A549 (cell line): Measurements from ENCODE around the gene COL24A1. TPM values are rescaled to one million over a fixed set of nuclear protein-coding genes. Genes with fewer than 3 reads are reported as not detected.
"Not testable (repeated sequence)": the region's sequence is repeated elsewhere in the genome, so short reads cannot be mapped to it uniquely, and the experiment has no call there.

Experiments used
- ATAC-seq, 2 experiments: fragments of 200-7000 bp in 1 of 2; fragments of >200 bp in 1 of 2; cut with Nextera tagmentation in 1 of 2; cut with Tn5 transposase in 1 of 2; 3 replicates each; pipeline versions ENCODE4 v1.8.0 to v1.9.1; 2018 to 2020; ENCODE audit warnings: mild to moderate bottlenecking in 1 of 2, moderate library complexity in 1 of 2
- CTCF ChIA-PET: fragments of 300-600 bp; sonication (Branson Sonifier 250); formaldehyde crosslinking; extraction: SDS; loops from one replicate; lab custom pipeline; 2021; ENCODE audit warnings: antibody characterized with exemption, inconsistent platforms; lab: Yijun Ruan, JAX
- POLR2A ChIA-PET: fragments of 350-600 bp; formaldehyde crosslinking; extraction: SDS; loops from one replicate; lab custom pipeline; 2021; ENCODE audit warnings: antibody characterized with exemption, inconsistent platforms; lab: Yijun Ruan, JAX
- DNase-seq, 2 experiments: peaks; one replicate each; pipeline versions ENCODE4 v3.0.0 to v3.0.0-alpha.2; 2011 to 2016; ENCODE audit warnings: low read depth in 1 of 2, low spot score in 1 of 2
- FAIRE-seq: peaks from 2 replicates; lab custom pipeline; 2011; peaks lifted over from hg19 to GRCh38; lab: Jason Lieb, UNC
- H3K27ac ChIP-seq, 2 experiments: fragments of >200 bp; sonication (Bioruptor Twin); formaldehyde crosslinking; 3 replicates each; pipeline ENCODE4 v1.5.1; 2016 to 2017
- H3K4me1 ChIP-seq: fragments of >200 bp; sonication (Bioruptor Twin); formaldehyde crosslinking; 3 replicates; pipeline ENCODE4 v1.6.1; 2016
- H3K4me2 ChIP-seq: fragments of >200 bp; sonication (Bioruptor Twin); formaldehyde crosslinking; 3 replicates; pipeline ENCODE4 v1.6.1; 2016
- H3K4me3 ChIP-seq: fragments of >200 bp; sonication (Bioruptor Twin); formaldehyde crosslinking; 3 replicates; pipeline ENCODE4 v1.5.1; 2016
- H3K9me3 ChIP-seq: fragments of >200 bp; sonication (Bioruptor Twin); formaldehyde crosslinking; 3 replicates; pipeline ENCODE4 v1.6.1; 2016
- ATOH8 ChIP-seq: fragments of 250-450 bp; sonication (Bioruptor Pico); IDR thresholded peaks from 2 replicates; pipeline ENCODE4 v1.5.0; 2020; ENCODE audit warnings: low read depth, mild to moderate bottlenecking, moderate library complexity
- CBX2 ChIP-seq: fragments of 200-600 bp; sonication (generic); IDR thresholded peaks from 2 replicates; pipeline ENCODE4 v1.6.1; 2016; ENCODE audit warnings: low read depth, mild to moderate bottlenecking, borderline replicate concordance
- CHD4 ChIP-seq: fragments of 200-600 bp; sonication (generic); IDR thresholded peaks from 2 replicates; pipeline ENCODE4 v1.6.1; 2016; ENCODE audit warnings: antibody characterized with exemption, mild to moderate bottlenecking, borderline replicate concordance
- EHMT2 ChIP-seq: fragments of 200-600 bp; sonication (generic); IDR thresholded peaks from 2 replicates; pipeline ENCODE4 v1.6.1; 2016; ENCODE audit warnings: antibody characterized with exemption, low read depth, mild to moderate bottlenecking, moderate library complexity
- EP300 ChIP-seq, 2 experiments: fragments of >200 bp; sonication (Bioruptor Twin); formaldehyde crosslinking; IDR thresholded peaks; 2 replicates in 1 of 2; 3 replicates in 1 of 2; pipeline ENCODE4 v1.6.1; 2016 to 2017
- FOXS1 ChIP-seq: fragments of 250-450 bp; sonication (Bioruptor Pico); IDR thresholded peaks from 2 replicates; pipeline ENCODE4 v1.5.0; 2020; ENCODE audit warnings: mild to moderate bottlenecking, moderate library complexity
- JUNB ChIP-seq: fragments of >200 bp; sonication (Bioruptor Twin); formaldehyde crosslinking; IDR thresholded peaks from 2 replicates; pipeline ENCODE4 v1.6.1; 2016
- MAFK ChIP-seq: fragments of 450-650 bp; IDR thresholded peaks from 2 replicates; pipeline ENCODE4 v1.6.1; 2014; ENCODE audit not compliant: partially characterized antibody
- NPAS2 ChIP-seq: fragments of 250-450 bp; sonication (Bioruptor Pico); IDR thresholded peaks from 2 replicates; pipeline ENCODE4 v1.8.0; 2022; ENCODE audit warnings: mild to moderate bottlenecking, moderate library complexity, borderline replicate concordance
- RAD21 ChIP-seq, 2 experiments: fragments of >200 bp in 1 of 2; sonication (Bioruptor Twin) in 1 of 2; formaldehyde crosslinking in 1 of 2; IDR thresholded peaks in 1 of 2; conservative IDR thresholded peaks in 1 of 2; 2 replicates in 1 of 2; 3 replicates in 1 of 2; pipeline ENCODE4 v1.6.1; 2012 to 2018; ENCODE audit warnings: inconsistent platforms in 1 of 2
- REST ChIP-seq: fragments of 200-600 bp; sonication (generic); IDR thresholded peaks from 2 replicates; pipeline ENCODE4 v1.6.1; 2016; ENCODE audit warnings: antibody characterized with exemption, mild to moderate bottlenecking, moderate library complexity
- RNF2 ChIP-seq: fragments of 200-600 bp; sonication (generic); IDR thresholded peaks from 2 replicates; pipeline ENCODE4 v1.6.1; 2016; ENCODE audit warnings: low read depth, mild to moderate bottlenecking, antibody characterized with exemption, moderate library complexity, borderline replicate concordance
- TFCP2L1 ChIP-seq: fragments of 250-450 bp; sonication (Bioruptor Pico); IDR thresholded peaks from 2 replicates; pipeline ENCODE4 v1.5.0; 2021; ENCODE audit warnings: mild to moderate bottlenecking
- USF2 ChIP-seq: fragments of 450-650 bp; IDR thresholded peaks from 2 replicates; pipeline ENCODE4 v1.6.1; 2014; ENCODE audit warnings: antibody characterized with exemption
- ZNF302 ChIP-seq: fragments of 250-450 bp; sonication (Bioruptor Pico); IDR thresholded peaks from 2 replicates; pipeline ENCODE4 v1.9.0; 2021; ENCODE audit warnings: inconsistent platforms, mild to moderate bottlenecking, moderate library complexity
- WGBS: methylation state at CpG from one replicate; pipeline ENCODE4 v1.1.6; 2017; ENCODE audit errors: missing lambda C conversion rate; 5-methylcytosine and 5-hydroxymethylcytosine counted together
- polyA plus RNA-seq, 4 experiments: library from polyadenylated mRNA; depleted of rRNA in 3 of 4; stranded (reverse); fragments of >200 nt; fragmentation: RNase III in 1 of 4; extraction: RNeasy Plus Mini Kit Qiagen cat#74134 plus additional on column Dnase treatment in 1 of 4; gene quantifications; 2 replicates in 3 of 4; 3 replicates in 1 of 4; pipeline ENCODE4 v1.2.3, GENCODE V29; 2011 to 2017

Gene COL24A1
- polyA plus RNA-seq, 2 of the 4 experiments (the other 2 are of a cell fraction), result 0.03 to 0.13 TPM

GRCh38 chr1:85718678-85719340 is 437.8 kb downstream of the COL24A1 start:
- CTCF ChIA-PET, result interaction anchor here (0.8 to 2.9 kb wide), 2 partner anchors 10 to 35 kb away, joined by 3 to 11 read pairs; partner anchors contain the start of gene ZNHIT6
- Histone ChIP-seq H3K4me3 (no peak overlapping the region), H3K9me3 (peaks cover 8% of the 10 kb centered on the region; the same call in 2 of the 3 replicates), H3K27ac (no peak overlapping the region), H3K4me1 (no peaks in the 10 kb centered on the region), H3K4me2 (no peak overlapping the region)
- no peak for TF ChIP-seq FOXS1 (CRISPR knock-in tag)
- no peak for TF ChIP-seq ZNF302 (CRISPR knock-in tag)
- TF ChIP-seq EP300 (IDR thresholded peaks at IDR 0.05), result no peak
- no peak for TF ChIP-seq MAFK
- TF ChIP-seq ATOH8 (CRISPR knock-in tag), result no peak
- TF ChIP-seq RNF2, result no peak
- TF ChIP-seq NPAS2 (CRISPR knock-in tag), result no peak
- TF ChIP-seq EHMT2, result no peak
- TF ChIP-seq CBX2, result no peak
- TF ChIP-seq REST, result no peak
- no peak for TF ChIP-seq USF2
- TF ChIP-seq CHD4, result no peak
- TF ChIP-seq RAD21 (conservative IDR thresholded peaks at IDR 0.05 in 1 of 2, IDR thresholded peaks at IDR 0.05 in 1 of 2), result no peak
- no peak for TF ChIP-seq TFCP2L1 (CRISPR knock-in tag)
- no peak for TF ChIP-seq JUNB
- POLR2A ChIA-PET, result no interaction called here
- DNase-seq (no peak), FAIRE-seq (no peak), ATAC-seq (no peak)
- WGBS, result 84% methylated on average over 7 of the region's 7 CpGs

DNA sequence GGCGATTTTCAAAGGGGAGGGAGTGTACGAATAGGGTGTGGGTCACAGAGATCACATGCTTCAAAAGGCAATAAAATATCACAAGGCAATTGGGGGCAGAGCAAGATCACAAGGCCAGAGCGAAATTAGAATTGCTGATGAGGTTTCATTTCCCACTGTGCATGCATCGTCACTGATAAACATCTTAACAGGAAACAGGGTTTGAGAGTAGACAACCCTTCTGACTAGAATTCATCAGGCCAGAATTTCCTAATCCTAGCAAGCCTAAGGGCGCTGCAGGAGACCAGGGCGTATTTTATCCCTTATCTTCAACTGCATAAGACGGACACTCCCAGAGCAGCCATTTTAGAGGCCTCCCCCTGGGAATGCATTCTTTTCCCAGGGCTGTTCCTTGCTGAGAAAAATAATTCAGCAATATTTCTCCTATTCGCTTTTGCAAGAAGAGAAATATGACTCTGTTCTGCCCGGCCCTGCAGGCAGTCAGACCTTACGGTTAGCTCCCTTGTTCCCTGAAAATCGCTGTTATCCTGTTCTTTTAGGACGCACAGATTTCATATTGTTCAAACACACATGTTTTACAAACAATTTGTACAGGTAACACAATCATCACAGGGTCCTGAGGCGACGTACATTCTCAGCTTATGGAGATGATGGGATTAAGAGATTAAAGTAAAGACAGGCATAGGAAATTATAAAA is 442.0 kb downstream of the COL24A1 start:
- CTCF ChIA-PET, result interaction anchor here (0.6 kb wide), 1 partner anchor 19 kb away, joined by 5 read pairs; no protein-coding TSS in a partner anchor
- H3K9me3 ChIP-seq, H3K4me2 ChIP-seq, H3K4me1 ChIP-seq, H3K27ac ChIP-seq, H3K4me3 ChIP-seq, DNase-seq, POLR2A ChIA-PET, FAIRE-seq, ATAC-seq: not testable (repeated sequence)
- 72% methylated on average over 14 of the region's 14 CpGs for WGBS
